GM21381 (cell line): Measurements from ENCODE around the gene TLN1.

Experiments used
- ATAC-seq: cut with Tn5 transposase; IDR thresholded peaks from one replicate; pipeline ENCODE4 v1.9.1; 2021; ENCODE audit warnings: mild to moderate bottlenecking, moderate library complexity; ENCODE audit not compliant: unreplicated experiment

Gene TLN1

DNA sequence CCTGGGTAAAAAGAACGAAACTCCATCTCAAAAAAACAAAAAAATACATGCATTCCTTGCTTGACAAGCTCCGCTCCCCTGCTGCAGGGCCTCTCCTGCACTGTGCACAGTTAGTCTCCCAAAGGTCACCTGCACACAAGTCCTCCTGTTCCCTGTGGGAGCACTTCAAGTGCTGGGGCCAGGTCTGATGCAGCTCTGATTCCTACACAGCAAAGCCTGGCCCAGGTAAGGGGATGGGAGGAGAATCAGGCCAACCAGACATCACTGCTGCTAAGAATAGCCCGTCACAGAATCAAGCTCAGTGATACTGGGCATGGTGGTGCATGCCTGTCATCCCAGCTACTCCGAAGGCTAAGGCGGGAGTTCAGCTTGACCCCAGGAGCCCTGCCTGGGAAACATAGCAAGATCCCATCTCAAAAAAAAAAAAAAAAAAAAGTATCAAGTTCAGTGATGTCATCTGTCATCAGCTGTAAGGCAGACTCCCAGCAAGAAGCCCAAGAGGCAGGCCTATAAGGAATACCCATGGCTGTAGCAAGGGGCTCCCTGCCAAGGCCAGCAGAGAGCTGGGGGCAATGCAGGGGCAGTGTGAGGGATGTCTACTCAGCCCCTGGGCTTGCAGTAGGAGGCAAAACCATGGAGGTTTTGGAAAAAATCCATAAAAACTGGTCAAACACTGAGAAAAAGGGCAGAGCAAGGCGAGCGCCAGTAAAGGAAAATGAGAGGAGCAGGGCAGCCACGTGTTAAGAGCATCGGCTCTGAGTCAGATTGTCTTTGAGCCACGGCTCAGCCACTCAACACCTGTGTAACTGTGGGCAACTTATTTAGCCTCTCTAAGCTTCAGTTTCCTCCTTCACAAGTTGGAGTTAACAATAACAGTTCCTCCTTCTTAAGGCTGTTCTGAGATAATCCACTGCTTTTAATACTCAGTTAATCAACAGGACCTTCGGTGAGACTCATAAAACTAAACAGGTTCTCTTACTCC, 45.5 kb downstream of the TLN1 start:
- ATAC-seq: no peak

DNA sequence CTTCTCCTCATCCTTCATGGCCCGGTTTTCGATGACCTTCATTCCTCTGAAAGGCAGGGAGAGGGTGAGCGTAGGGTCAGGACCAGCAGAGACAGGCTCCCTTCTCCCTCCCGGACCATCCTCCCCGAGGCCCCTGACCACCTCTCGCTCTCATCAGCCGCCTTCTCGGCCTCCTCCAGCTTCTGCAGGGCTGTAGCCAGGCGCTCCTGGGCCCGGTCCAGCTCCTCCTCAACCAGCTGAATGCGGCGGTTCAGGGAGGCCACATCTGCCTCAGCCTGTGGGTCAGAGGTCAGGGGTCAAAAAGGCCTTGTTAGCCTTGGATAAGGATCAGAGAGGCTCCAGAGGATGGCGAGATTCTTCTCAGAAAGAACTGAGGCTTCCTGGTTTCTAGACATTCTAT, 46.5 kb downstream of the TLN1 start:
- ATAC-seq: no peak

DNA sequence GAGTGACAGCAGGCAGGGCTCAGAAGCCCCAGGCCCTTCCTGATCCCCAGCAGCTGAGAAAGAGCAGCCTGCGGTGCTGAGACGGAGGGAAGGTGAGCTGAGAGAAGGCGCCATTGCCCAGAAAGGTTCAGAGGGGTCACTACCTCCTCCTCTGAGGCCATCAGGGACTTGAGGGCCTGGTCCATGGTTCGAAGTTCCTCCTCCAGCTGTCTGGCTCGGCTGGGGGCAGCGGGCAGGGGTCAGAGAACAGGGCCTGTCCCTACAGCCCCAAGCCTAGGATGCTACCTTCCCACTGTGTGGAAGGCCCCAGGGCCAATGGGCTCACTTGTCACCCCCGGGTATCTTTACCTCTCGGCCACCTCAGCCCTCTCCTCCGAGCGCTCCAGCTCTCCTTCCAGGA, 47.1 kb downstream of the TLN1 start:
- ATAC-seq: no peak

DNA sequence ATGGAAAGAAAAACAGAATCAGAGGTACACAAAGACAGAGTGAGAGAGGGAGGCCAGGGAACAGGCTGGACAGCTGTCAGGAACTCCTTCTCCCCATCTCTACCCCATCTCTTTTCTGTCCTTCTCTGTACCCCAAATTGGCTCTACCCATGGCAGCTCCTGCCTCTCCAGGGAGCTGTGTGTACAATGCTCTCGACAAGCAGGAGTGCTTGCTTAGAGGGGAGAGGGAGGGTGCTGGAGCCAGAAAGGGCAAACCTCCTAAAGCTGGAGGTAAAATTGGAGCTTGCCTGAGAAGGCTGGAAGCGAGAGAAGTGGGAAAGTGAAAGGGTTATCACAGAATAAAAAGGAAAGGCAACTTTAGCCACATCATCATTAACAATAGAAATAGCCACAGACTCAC, 48.7 kb downstream of the TLN1 start:
- no peak for ATAC-seq

DNA sequence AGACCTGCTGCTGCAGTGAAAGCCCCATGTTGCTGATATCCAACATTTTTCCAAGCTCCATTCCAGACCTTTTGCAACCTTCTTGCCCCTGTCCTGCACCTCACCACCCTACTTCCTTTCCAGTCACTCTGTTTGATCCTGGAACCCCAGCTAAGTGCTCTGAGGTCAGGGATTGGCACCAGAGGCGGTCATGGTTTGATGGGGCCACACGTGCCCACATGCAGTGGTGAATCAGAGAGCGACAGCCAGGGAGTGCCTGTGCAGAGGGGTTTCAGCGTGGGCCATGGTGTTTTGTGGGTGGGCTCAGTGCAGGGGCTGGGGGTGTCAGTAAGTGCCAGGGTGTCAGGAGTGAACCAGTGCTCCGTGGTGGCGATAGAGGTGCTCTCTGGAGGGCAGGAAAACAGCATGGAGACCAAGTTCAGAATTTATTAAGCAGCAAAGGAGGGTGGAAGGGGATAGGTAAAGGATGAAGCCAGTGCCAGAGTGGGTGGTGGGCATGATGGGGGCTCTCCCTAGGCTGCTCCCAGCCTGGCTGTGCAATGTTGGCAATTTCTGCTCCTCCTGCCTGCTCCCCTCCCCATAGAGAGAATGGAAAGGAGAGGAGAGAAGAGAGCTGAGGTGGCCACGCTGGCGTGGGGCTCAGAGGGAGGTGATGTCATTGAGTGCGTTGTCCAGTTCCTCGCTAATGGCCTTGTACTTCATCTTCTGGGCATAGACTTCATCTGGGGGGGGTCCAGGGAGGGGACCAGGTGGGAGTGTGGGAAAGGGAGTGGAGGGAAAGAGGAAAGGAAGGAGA, 49.3 kb downstream of the TLN1 start:
- ATAC-seq: no peak

DNA sequence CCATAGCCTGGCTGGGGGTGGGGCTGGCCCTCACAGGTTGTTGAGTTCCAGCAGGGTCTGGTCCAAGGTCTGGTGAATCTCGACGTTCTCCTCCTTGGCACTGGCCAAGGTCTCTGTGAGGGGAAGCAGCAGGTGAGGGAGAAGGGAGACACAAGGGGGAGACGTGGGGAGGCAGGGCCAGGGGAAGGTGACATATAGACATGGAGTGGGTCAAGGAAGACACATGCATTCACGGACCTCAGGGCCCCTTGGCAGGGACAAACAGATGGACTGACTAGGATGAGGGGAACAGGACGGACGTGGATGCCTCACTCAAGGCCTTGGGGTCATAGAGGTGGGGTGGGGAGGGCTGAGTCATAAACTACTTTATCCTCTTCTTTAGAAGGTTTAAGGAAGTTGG, 49.9 kb downstream of the TLN1 start:
- ATAC-seq: no peak

DNA sequence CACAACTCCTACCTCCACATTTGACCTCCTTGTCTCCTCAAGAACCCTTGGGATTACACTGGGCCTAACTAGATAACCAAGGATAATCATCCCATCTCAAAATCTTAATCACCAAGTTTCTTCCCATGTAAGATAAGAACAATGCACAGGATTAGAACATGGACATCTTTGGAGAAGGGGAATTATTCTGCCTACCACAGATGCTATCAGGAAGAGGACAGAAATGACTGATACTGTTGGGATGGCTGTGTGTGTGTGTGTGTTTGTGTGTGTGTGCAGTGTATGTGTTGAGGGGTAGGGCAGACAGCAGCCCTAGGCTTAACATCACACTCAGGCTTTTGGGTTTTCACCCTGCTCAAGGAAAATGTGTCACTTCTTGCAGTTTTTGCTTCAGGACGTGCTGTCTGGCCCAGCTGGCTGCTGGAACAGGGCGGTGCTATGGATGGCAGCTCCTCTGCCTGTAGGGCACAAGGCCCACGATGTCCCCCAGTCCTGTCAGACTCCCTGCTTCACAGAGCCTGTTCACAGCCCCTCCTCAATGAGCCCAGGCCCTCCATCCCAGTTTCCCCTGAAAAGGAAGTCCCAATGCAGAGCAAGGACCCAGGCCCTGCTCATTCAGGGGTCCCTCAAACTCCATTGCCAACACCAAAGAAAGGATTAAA, 50.5 kb downstream of the TLN1 start:
- ATAC-seq: no peak

DNA sequence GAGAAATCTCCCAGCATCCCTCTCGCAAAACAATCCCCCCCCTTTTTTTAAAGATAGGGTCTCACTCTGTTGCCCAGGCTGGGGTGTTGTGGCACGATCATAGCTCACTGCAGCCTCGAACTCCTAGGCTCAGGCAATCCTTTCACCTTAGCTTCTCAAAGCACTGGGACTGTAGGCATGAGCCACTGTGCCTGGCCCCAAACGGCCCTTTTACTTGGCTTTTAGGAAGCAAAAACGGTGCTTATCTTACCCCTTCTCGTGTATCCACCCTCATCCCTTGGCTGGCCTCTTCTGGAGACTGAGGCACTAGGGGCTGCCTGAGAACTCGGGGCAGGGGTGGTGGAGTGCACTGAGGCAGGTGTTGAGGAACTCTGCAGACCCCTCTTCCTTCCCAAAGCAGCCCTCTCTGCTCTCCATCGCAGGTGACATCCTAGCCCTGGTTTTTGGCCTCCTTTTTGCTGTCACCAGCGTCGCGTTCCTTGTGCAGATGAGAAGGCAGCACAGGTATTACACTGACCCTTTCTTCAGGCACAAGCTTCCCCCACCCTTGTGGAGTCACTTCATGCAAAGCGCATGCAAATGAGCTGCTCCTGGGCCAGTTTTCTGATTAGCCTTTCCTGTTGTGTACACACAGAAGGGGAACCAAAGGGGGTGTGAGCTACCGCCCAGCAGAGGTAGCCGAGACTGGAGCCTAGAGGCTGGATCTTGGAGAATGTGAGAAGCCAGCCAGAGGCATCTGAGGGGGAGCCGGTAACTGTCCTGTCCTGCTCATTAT, 51.5 kb downstream of the TLN1 start:
- no peak for ATAC-seq

DNA sequence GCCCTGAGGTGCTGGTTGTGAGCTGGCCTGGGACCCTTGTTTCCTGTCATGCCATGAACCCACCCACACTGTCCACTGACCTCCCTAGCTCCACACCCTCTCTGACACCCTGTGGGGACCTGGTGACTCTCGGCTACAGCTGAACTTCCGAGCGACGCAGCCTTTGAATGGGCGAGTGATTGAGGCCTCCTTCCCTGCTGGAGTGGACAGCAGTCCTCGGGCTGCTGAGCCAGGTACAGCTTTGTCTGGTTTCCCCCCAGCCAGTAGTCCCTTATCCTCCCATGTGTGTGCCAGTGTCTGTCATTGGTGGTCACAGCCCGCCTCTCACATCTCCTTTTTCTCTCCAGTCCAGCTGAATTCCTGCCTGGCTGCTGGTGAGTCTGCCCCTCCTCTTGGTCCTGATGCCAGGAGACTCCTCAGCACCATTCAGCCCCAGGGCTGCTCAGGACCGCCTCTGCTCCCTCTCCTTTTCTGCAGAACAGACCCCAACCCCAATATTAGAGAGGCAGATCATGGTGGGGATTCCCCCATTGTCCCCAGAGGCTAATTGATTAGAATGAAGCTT, 52.1 kb downstream of the TLN1 start:
- ATAC-seq: no peak

DNA sequence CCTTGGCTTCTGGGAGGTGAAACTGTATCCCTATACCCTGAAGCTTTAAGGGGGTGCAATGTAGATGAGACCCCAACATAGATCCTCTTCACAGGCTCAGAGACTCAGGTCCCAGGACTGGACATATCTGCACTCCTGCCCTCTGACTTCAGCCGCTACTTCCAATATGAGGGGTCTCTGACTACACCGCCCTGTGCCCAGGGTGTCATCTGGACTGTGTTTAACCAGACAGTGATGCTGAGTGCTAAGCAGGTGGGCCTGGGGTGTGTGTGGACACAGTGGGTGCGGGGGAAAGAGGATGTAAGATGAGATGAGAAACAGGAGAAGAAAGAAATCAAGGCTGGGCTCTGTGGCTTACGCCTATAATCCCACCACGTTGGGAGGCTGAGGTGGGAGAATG, 52.9 kb downstream of the TLN1 start:
- ATAC-seq: no peak

DNA sequence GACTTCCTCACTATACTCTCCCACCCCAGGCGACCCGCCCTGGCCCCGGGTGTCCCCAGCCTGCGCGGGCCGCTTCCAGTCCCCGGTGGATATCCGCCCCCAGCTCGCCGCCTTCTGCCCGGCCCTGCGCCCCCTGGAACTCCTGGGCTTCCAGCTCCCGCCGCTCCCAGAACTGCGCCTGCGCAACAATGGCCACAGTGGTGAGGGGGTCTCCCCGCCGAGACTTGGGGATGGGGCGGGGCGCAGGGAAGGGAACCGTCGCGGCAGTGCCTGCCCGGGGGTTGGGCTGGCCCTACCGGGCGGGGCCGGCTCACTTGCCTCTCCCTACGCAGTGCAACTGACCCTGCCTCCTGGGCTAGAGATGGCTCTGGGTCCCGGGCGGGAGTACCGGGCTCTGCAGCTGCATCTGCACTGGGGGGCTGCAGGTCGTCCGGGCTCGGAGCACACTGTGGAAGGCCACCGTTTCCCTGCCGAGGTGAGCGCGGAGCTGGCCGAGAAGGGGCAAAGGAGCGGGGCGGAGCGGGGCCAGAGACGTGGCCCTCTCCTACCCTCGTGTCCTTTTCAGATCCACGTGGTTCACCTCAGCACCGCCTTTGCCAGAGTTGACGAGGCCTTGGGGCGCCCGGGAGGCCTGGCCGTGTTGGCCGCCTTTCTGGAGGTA, 56.1 kb downstream of the TLN1 start:
- no peak for ATAC-seq

DNA sequence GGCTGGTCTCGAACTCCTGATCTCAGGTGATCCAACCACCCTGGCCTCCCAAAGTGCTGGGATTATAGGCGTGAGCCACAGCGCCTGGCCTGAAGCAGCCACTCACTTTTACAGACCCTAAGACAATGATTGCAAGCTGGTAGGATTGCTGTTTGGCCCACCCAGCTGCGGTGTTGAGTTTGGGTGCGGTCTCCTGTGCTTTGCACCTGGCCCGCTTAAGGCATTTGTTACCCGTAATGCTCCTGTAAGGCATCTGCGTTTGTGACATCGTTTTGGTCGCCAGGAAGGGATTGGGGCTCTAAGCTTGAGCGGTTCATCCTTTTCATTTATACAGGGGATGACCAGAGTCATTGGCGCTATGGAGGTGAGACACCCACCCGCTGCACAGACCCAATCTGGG, 56.8 kb downstream of the TLN1 start:
- no peak for ATAC-seq

DNA sequence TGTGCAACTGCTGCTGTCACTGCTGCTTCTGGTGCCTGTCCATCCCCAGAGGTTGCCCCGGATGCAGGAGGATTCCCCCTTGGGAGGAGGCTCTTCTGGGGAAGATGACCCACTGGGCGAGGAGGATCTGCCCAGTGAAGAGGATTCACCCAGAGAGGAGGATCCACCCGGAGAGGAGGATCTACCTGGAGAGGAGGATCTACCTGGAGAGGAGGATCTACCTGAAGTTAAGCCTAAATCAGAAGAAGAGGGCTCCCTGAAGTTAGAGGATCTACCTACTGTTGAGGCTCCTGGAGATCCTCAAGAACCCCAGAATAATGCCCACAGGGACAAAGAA, 58.0 kb downstream of the TLN1 start:
- ATAC-seq: no peak

DNA sequence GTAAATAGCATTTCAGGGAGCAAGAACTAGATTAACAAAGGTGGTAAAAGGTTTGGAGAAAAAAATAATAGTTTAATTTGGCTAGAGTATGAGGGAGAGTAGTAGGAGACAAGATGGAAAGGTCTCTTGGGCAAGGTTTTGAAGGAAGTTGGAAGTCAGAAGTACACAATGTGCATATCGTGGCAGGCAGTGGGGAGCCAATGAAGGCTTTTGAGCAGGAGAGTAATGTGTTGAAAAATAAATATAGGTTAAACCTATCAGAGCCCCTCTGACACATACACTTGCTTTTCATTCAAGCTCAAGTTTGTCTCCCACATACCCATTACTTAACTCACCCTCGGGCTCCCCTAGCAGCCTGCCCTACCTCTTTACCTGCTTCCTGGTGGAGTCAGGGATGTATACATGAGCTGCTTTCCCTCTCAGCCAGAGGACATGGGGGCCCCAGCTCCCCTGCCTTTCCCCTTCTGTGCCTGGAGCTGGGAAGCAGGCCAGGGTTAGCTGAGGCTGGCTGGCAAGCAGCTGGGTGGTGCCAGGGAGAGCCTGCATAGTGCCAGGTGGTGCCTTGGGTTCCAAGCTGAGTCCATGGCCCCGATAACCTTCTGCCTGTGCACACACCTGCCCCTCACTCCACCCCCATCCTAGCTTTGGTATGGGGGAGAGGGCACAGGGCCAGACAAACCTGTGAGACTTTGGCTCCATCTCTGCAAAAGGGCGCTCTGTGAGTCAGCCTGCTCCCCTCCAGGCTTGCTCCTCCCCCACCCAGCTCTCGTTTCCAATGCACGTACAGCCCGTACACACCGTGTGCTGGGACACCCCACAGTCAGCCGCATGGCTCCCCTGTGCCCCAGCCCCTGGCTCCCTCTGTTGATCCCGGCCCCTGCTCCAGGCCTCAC, 58.6 kb downstream of the TLN1 start, which contains the start of gene CA9:
Gene CA9, plus strand, starts transcription at position 797 of the 893 bp plus-strand sequence. Its CDS starts 32 bp downstream, at position 829.
- no peak for ATAC-seq

DNA sequence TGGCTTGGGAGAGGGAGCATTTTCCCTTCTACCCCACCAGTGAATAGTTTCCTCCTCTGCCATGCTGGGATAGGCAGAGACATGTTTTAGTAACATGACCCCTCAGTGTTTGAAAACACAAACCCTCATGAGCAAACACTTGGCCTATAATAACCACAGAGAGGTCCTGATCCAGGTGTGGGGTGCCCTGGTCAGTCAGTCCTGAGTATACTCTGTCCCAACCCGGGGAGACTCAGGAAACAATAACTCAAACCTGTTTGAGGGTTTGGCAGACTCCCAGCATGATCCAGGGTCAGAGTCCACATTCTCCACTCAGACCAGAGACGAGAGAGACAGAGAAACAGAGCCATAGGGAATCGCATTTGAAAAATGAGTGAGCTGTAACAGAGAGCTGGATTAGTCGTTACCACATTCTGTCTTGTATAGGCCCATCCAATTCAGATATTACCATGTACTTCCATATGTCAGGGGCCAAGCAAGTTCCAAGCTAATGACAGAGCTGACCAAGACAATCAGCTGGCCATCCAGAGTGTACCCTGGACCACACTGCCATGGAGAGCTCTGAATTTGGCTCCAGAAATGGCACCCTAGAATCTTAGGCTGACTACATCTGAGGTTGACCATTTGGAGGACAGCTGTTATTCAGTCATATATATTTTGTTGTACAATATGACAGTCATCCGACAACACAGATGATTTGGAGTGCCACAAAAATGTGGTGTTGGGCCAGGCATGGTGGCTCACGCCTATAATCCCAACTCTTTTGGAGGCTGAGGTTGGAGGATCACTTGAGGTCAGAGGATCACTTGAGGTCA, 62.5 kb downstream of the TLN1 start:
- no peak for ATAC-seq

DNA sequence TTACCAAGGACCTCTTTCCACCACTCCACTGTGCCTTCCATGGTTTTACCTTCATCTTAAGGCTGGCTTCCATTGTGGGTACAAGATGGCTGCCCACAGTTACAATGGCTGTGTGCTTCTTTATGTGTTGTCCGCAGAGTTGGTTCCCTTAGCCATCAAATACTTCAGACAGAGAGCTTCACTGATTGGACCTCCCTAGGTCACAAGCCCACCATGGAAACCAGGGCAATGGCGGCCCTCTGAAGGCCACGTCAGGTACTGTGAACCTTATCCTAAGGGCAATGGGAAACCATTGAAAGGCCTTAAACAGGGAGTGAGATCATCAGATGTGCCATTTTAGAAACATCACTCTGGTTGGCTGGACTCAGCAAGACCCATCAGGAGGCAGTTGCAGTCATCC, 64.1 kb downstream of the TLN1 start:
- ATAC-seq: no peak

DNA sequence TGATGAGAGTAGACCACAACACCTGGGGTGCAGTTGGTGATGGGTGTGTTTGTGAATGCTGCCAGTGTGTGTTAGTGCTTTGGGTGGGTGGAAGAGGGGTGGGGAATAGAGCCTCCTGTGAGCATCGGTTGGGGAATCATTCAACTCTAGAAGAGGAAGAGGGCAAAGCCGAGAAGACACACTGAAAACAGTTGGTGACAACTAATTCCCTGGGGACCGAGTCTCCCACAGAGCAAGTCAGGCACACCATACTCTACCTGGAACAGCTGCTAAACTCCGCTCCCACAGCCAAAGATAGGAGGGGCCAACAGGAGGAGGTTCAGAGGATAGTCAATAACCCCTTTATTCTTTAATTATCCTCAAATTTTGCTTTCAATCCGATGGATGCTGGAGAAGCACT, 65.4 kb downstream of the TLN1 start:
- ATAC-seq: no peak

DNA sequence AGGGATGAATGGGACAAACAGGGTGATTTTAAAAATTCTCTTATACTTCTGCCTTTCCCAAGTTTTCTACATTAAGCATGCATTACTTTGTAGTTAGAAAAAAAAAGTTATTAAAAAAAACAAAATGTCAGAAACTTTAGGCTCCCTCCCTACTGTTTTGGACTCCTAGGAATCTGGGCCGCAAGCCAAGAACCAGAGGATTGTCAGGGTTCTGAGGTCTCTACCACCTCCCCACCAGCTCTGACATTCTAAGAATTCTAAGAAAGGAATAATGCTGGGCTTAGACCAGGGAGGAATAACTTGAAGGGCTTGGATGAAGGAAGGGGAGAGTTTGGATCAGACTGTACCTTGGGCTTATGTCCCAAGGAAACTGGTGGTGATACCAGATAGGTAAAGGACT, 66.0 kb downstream of the TLN1 start:
- ATAC-seq: no peak
